Retinal pigment epithelial cell (primary cell): ENCODE measurements around the gene PTGR2.
"Not testable (repeated sequence)": the region's sequence is repeated elsewhere in the genome, so short reads cannot be mapped to it uniquely, and the experiment has no call there.

Source experiments
- DNase-seq: peaks from one replicate; pipeline ENCODE4 v3.0.0-alpha.2; 2010; ENCODE audit warnings: low read depth
- H3K4me3 ChIP-seq: 2 replicates; pipeline ENCODE4 v1.5.1; 2011; ENCODE audit warnings: mild to moderate bottlenecking, low read length, control low read depth, moderate library complexity
- CTCF ChIP-seq: conservative IDR thresholded peaks from 2 replicates; pipeline ENCODE4 v1.5.1; 2011; ENCODE audit warnings: low read depth, low read length, control low read depth, inconsistent platforms

Gene PTGR2

GRCh38 chr14:73823339-73823885 is 28.2 kb upstream of the PTGR2 start:
- no peak overlapping the region for H3K4me3 ChIP-seq
- no peak for DNase-seq
- TF ChIP-seq CTCF = no peak

- no peak overlapping the region for H3K4me3 ChIP-seq
- DNase-seq = no peak
- TF ChIP-seq CTCF = no peak
These were observed 27.5 kb upstream of the PTGR2 start for GRCh38 chr14:73824127-73824526.

GRCh38 chr14:73824536-73824935 is 27.1 kb upstream of the PTGR2 start:
- DNase-seq = no peak
- no peak for TF ChIP-seq CTCF
- H3K4me3 ChIP-seq = no peak overlapping the region

GRCh38 chr14:73825551-73826188 is 26.0 kb upstream of the PTGR2 start:
- H3K4me3 ChIP-seq = no peak overlapping the region
- TF ChIP-seq CTCF = peak; percentile 94

GRCh38 chr14:73827190-73827589 is 24.4 kb upstream of the PTGR2 start:
- TF ChIP-seq CTCF = peak; percentile 38

More at GRCh38 chr14:73825551-73826188, 26.0 kb upstream of the PTGR2 start:
- no peak for DNase-seq

GRCh38 chr14:73829071-73829470 is 22.6 kb upstream of the PTGR2 start:
- no peak overlapping the region for H3K4me3 ChIP-seq
- DNase-seq = no peak
- TF ChIP-seq CTCF = no peak

More at GRCh38 chr14:73827190-73827589, 24.4 kb upstream of the PTGR2 start:
- DNase-seq, H3K4me3 ChIP-seq: not testable (repeated sequence)
